Activated CD4-positive, alpha-beta T cell treated with anti-CD3 and anti-CD28 coated beads, Interleukin-2, amount 10 ng/mL, durations not matched to agents 7 days and 5 days (primary cell): ENCODE results near the gene C5orf15. TPM values are rescaled to one million over a fixed set of nuclear protein-coding genes. Genes with fewer than 3 reads are reported as not detected.
"Not testable (repeated sequence)": the region's sequence is repeated elsewhere in the genome, so short reads cannot be mapped to it uniquely, and the experiment has no call there.

Experiments
- CTCF ChIA-PET: fragments of 350-600 bp; sonication (Branson Sonifier 250); formaldehyde crosslinking; loops from one replicate; lab custom pipeline; 2021; ENCODE audit warnings: antibody characterized with exemption; lab: Charles Lee
- POLR2A ChIA-PET: fragments of 350-600 bp; sonication (Branson Sonifier 250); formaldehyde crosslinking; loops from one replicate; lab custom pipeline; 2021; ENCODE audit warnings: antibody characterized with exemption; lab: Charles Lee
- DNase-seq: peaks from one replicate; pipeline ENCODE4 v3.0.0-alpha.2; 2020
- H3K27ac Mint-ChIP-seq: one replicate; pipeline ENCODE4 v1.8.0; 2021; ENCODE audit warnings: mild to moderate bottlenecking, moderate library complexity, mixed read lengths
- H3K27me3 Mint-ChIP-seq: one replicate; pipeline ENCODE4 v1.8.0; 2021; ENCODE audit warnings: mixed read lengths
- H3K36me3 Mint-ChIP-seq: one replicate; pipeline ENCODE4 v1.8.0; 2021; ENCODE audit warnings: low read depth, mixed read lengths
- H3K4me1 Mint-ChIP-seq: one replicate; pipeline ENCODE4 v1.8.0; 2021; ENCODE audit warnings: mixed read lengths
- H3K4me3 Mint-ChIP-seq: one replicate; pipeline ENCODE4 v1.8.0; 2021; ENCODE audit warnings: mild to moderate bottlenecking, moderate library complexity, mixed read lengths
- H3K9me3 Mint-ChIP-seq: one replicate; pipeline ENCODE4 v1.8.0; 2021; ENCODE audit warnings: mixed read lengths
- total RNA-seq, 2 experiments: library from RNA; stranded (reverse); gene quantifications; one replicate each; pipeline ENCODE4 v1.2.3, GENCODE V29; 2021

C5orf15 gene
- total RNA-seq, 2 experiments from 2014 or later, result 21.9 to 32.7 TPM

DNA sequence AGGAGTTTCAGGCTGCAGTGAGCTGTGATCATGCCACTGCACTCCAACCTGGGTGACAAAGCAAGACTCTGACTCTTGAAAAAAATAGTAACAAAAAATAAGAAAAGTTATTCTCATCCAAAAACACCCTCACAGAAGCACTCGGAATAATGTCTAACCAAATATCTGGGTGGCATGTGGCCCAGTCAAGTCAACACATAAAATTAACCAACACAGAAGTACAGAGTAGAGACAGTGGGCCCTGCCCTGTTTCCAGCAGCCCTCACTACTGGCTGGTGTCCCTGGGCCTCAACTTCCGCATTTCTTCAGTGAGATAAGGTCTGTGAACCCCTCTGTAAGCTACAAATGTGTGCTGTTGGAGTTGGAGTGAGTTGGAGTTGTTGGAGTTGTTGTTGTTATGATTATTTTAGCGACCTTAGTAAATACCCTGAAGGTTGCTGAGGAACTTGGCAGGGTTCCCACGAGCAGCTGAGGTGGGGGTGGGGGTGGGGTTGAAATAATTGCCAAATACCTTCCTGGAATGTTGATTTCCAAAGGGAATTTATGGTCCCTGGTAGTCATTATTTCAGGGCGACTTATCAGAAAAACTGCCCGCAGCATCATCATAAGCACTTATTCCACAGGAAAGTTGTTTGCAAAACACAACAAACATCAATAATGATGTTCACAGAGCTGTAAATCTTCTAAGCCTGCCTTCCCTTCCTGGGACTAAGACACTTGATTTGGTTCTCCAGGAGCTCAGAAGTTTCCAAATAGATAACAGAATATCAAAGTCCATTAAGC, 30.2 kb downstream of the C5orf15 start:
- Mint-ChIP-seq H3K4me3 (no peak overlapping the region), H3K9me3 (peaks cover 3% of the 10 kb centered on the region), H3K27me3 (peaks cover 2% of the 10 kb centered on the region), H3K4me1 (no peaks in the 10 kb centered on the region), H3K36me3 (no peaks in the 10 kb centered on the region), H3K27ac (no peak overlapping the region)
- ChIA-PET CTCF (interaction anchor here (0.6 to 1.5 kb wide), 5 partner anchors 11 to 514 kb away, joined by 3 to 4 read pairs (median 3); no protein-coding TSS in a partner anchor), POLR2A (no interaction called here)
- no peak for DNase-seq

- H3K9me3 Mint-ChIP-seq, H3K4me3 Mint-ChIP-seq, H3K27ac Mint-ChIP-seq, H3K36me3 Mint-ChIP-seq, POLR2A ChIA-PET, H3K4me1 Mint-ChIP-seq, DNase-seq, H3K27me3 Mint-ChIP-seq: not testable (repeated sequence)
- CTCF ChIA-PET, result interaction anchor here (0.6 kb wide), 2 partner anchors 11 to 312 kb away, joined by 3 read pairs; no protein-coding TSS in a partner anchor
Observed at GRCh38 chr5:133937628-133938027, 30.8 kb downstream of the C5orf15 start.

GRCh38 chr5:133936651-133937015, 31.8 kb downstream of the C5orf15 start:
- CTCF ChIA-PET, result interaction anchor here (0.5 kb wide), 1 partner anchor 295 kb away, joined by 3 read pairs; no protein-coding TSS in a partner anchor
- H3K27ac Mint-ChIP-seq, result no peak overlapping the region
- no peak overlapping the region for H3K4me3 Mint-ChIP-seq
- no peaks in the 10 kb centered on the region for H3K36me3 Mint-ChIP-seq
- peaks cover under 1% of the 10 kb centered on the region for H3K4me1 Mint-ChIP-seq
- peaks cover under 1% of the 10 kb centered on the region for H3K27me3 Mint-ChIP-seq
- POLR2A ChIA-PET, result no interaction called here
- DNase-seq, result no peak
- H3K9me3 Mint-ChIP-seq, result peaks cover 3% of the 10 kb centered on the region

DNA sequence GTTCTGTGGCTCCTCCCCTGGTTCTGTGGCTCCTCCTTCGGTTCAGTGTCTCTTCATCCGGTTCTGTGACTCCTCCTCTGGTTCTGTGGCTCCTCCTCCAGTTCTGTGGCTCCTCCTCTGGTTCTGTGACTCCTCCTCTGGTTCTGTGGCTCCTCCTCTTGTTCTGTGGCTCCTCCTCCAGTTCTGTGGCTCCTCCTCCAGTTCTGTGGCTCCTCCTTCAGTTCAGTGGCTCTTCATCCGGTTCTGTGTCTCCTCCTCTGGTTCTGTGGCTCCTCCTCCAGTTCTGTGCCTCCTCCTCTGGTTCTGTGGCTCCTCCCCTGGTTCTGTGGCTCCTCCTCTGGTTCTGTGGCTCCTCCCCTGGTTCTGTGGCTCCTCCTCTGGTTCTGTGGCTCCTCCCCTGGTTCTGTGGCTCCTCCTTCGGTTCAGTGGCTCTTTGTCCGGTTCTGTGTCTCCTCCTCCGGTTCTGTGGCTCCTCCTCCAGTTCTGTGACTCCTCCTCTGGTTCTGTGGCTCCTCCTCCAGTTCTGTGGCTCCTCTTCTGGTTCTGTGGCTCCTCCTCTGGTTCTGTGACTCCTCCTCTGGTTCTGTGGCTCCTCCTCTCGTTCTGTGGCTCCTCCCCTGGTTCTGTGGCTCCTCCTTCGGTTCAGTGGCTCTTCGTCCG, 32.3 kb downstream of the C5orf15 start:
- H3K27me3 Mint-ChIP-seq, H3K27ac Mint-ChIP-seq, DNase-seq, CTCF ChIA-PET, H3K9me3 Mint-ChIP-seq, POLR2A ChIA-PET, H3K36me3 Mint-ChIP-seq, H3K4me1 Mint-ChIP-seq, H3K4me3 Mint-ChIP-seq: not testable (repeated sequence)

DNA sequence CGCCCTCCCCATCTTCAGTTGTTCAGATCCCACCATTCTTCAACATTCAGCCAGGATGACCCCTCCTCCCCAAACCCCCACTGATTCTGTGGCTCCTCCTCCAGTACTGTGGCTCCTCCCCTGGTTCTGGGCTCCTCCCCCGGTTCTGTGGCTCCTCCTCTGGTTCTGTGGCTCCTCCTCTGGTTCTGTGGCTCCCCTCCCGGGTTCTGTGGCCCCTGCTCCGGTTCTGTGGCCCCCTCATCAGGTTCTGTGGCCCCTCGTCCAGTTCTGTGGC, 32.8 kb downstream of the C5orf15 start:
- Mint-ChIP-seq H3K36me3 (no peaks in the 10 kb centered on the region), H3K9me3 (peaks cover 3% of the 10 kb centered on the region), H3K4me3 (no peak overlapping the region), H3K4me1 (peaks cover 11% of the 10 kb centered on the region), H3K27me3 (no peaks in the 10 kb centered on the region), H3K27ac (no peak overlapping the region)
- CTCF ChIA-PET, result interaction anchor here (1.2 to 1.8 kb wide), 2 partner anchors 9 to 10 kb away, joined by 3 read pairs; no protein-coding TSS in a partner anchor
- POLR2A ChIA-PET, result no interaction called here
- no peak for DNase-seq

GRCh38 chr5:133934822-133935666, 33.4 kb downstream of the C5orf15 start:
- POLR2A ChIA-PET, result no interaction called here
- Mint-ChIP-seq H3K9me3 (peaks cover 3% of the 10 kb centered on the region), H3K4me1 (peaks cover 16% of the 10 kb centered on the region), H3K4me3 (no peak overlapping the region), H3K27ac (no peak overlapping the region), H3K27me3 (no peaks in the 10 kb centered on the region), H3K36me3 (no peaks in the 10 kb centered on the region)
- CTCF ChIA-PET, result interaction anchor here (0.7 to 1.8 kb wide), 3 partner anchors 10 to 13 kb away, joined by 3 read pairs; no protein-coding TSS in a partner anchor
- no peak for DNase-seq

DNA sequence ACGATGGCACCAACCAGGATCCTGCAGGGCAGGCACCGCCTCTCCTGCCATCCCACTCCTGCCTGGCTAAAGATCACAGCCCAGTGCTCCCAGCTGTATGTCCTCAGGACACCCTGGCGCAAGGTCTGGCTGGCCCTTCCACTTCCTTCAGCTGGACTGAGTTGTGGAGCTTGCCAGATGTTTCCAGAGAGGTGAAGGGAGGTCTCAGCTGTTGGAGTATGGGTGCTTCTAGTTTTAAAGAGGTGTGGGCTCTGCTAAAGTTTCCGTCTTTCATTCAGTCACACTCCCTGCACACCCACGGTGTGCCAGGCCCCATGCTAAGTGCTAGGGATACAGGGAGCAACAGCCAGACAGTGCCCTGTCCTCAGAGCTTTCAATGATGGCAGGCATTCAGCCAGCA, 34.1 kb downstream of the C5orf15 start:
- POLR2A ChIA-PET, result no interaction called here
- Mint-ChIP-seq H3K36me3 (no peaks in the 10 kb centered on the region), H3K9me3 (peaks cover 3% of the 10 kb centered on the region), H3K27ac (no peak overlapping the region), H3K4me3 (no peak overlapping the region), H3K27me3 (no peaks in the 10 kb centered on the region), H3K4me1 (peaks cover 21% of the 10 kb centered on the region)
- CTCF ChIA-PET, result interaction anchor here (0.7 to 1.8 kb wide), 3 partner anchors 12 to 17 kb away, joined by 3 read pairs; no protein-coding TSS in a partner anchor
- no peak for DNase-seq

- ChIA-PET POLR2A (no interaction called here), CTCF (interaction anchor here (0.8 to 1.8 kb wide), 2 partner anchors 12 to 17 kb away, joined by 3 read pairs; no protein-coding TSS in a partner anchor)
- DNase-seq, result no peak
Observed at GRCh38 chr5:133933670-133934295, 34.6 kb downstream of the C5orf15 start.

GRCh38 chr5:133933169-133933509, 35.3 kb downstream of the C5orf15 start:
- ChIA-PET CTCF (no interaction called here), POLR2A (no interaction called here)
- Mint-ChIP-seq H3K36me3 (no peaks in the 10 kb centered on the region), H3K4me1 (peaks cover 21% of the 10 kb centered on the region), H3K27me3 (no peaks in the 10 kb centered on the region), H3K9me3 (peaks cover 3% of the 10 kb centered on the region), H3K4me3 (no peak overlapping the region), H3K27ac (no peak overlapping the region)
- no peak for DNase-seq

More at GRCh38 chr5:133933670-133934295, 34.6 kb downstream of the C5orf15 start:
- H3K36me3 Mint-ChIP-seq, result no peaks in the 10 kb centered on the region
- peaks cover 21% of the 10 kb centered on the region for H3K4me1 Mint-ChIP-seq
- no peak overlapping the region for H3K27ac Mint-ChIP-seq
- no peak overlapping the region for H3K4me3 Mint-ChIP-seq
- H3K27me3 Mint-ChIP-seq, result no peaks in the 10 kb centered on the region
- peaks cover 3% of the 10 kb centered on the region for H3K9me3 Mint-ChIP-seq

GRCh38 chr5:133932441-133933168, 35.8 kb downstream of the C5orf15 start:
- Mint-ChIP-seq H3K27ac (no peak overlapping the region), H3K4me3 (no peak overlapping the region), H3K36me3 (no peaks in the 10 kb centered on the region), H3K27me3 (no peaks in the 10 kb centered on the region), H3K9me3 (peaks cover 3% of the 10 kb centered on the region), H3K4me1 (peaks cover 21% of the 10 kb centered on the region)
- POLR2A ChIA-PET, result no interaction called here
- DNase-seq, result no peak
- CTCF ChIA-PET, result interaction anchor here (1.3 kb wide), 1 partner anchor 16 kb away, joined by 3 read pairs; no protein-coding TSS in a partner anchor

DNA sequence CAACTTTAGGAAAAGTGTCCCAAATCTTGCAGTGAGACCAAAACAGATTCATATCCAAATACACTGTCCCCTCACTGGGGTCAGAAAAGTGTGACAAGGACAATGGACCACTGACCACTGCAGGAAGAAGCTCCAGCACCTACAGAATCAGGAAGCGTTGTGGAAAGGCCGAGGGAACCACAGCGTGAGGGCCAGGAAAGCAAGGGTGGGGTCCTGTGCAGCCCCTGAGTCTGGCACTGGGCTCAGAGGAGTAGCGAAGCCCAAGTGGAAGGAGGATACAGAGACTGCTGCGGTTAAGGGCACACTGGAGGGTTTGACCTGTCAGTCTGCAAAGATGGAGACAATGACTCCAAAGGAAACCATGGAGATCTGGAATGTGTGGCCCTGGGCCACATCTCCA, 36.9 kb downstream of the C5orf15 start:
- Mint-ChIP-seq H3K4me1 (peaks cover 21% of the 10 kb centered on the region), H3K36me3 (no peaks in the 10 kb centered on the region), H3K27ac (no peak overlapping the region), H3K4me3 (no peak overlapping the region), H3K9me3 (peaks cover under 1% of the 10 kb centered on the region), H3K27me3 (no peaks in the 10 kb centered on the region)
- POLR2A ChIA-PET, result no interaction called here
- CTCF ChIA-PET, result interaction anchor here (0.7 to 1.3 kb wide), 2 partner anchors 15 to 345 kb away, joined by 3 read pairs; no protein-coding TSS in a partner anchor
- DNase-seq, result no peak

GRCh38 chr5:133930813-133931090, 37.7 kb downstream of the C5orf15 start:
- peak overlapping the region; percentile 94 for H3K27ac Mint-ChIP-seq

More at GRCh38 chr5:133930813-133931090, 37.7 kb downstream of the C5orf15 start:
- POLR2A ChIA-PET, result interaction anchor here (0.6 kb wide), 1 partner anchor 31 kb away, joined by 4 read pairs; no protein-coding TSS in a partner anchor
- DNase-seq, result no peak
- no peaks in the 10 kb centered on the region for H3K36me3 Mint-ChIP-seq
- H3K4me3 Mint-ChIP-seq, result peak overlapping the region; percentile 70
- H3K9me3 Mint-ChIP-seq, result no peaks in the 10 kb centered on the region
- CTCF ChIA-PET, result interaction anchor here (0.6 to 1.2 kb wide), 5 partner anchors 10 to 171 kb away, joined by 3 to 5 read pairs (median 3); no protein-coding TSS in a partner anchor
- H3K27me3 Mint-ChIP-seq, result no peaks in the 10 kb centered on the region
- peaks cover 21% of the 10 kb centered on the region for H3K4me1 Mint-ChIP-seq
